Erythroblast (primary cell): Measurements from ENCODE around the gene STRIP2.
"Not testable (repeated sequence)": the region's sequence is repeated elsewhere in the genome, so short reads cannot be mapped to it uniquely, and the experiment has no call there.

Experiments
- DNase-seq, 2 experiments: peaks; one replicate each; lab custom pipeline; 2025; lab: John Stamatoyannopoulos, UW
- GATA1 ChIP-seq: IDR thresholded peaks from 2 replicates; pipeline ENCODE4 v1.6.1; 2011; ENCODE audit warnings: low read depth, mild to moderate bottlenecking, control low read depth, low read length, moderate library complexity
- POLR2A ChIP-seq: IDR thresholded peaks from 2 replicates; pipeline ENCODE4 v1.6.1; 2011; ENCODE audit warnings: mild to moderate bottlenecking, low read length

Gene STRIP2

DNA sequence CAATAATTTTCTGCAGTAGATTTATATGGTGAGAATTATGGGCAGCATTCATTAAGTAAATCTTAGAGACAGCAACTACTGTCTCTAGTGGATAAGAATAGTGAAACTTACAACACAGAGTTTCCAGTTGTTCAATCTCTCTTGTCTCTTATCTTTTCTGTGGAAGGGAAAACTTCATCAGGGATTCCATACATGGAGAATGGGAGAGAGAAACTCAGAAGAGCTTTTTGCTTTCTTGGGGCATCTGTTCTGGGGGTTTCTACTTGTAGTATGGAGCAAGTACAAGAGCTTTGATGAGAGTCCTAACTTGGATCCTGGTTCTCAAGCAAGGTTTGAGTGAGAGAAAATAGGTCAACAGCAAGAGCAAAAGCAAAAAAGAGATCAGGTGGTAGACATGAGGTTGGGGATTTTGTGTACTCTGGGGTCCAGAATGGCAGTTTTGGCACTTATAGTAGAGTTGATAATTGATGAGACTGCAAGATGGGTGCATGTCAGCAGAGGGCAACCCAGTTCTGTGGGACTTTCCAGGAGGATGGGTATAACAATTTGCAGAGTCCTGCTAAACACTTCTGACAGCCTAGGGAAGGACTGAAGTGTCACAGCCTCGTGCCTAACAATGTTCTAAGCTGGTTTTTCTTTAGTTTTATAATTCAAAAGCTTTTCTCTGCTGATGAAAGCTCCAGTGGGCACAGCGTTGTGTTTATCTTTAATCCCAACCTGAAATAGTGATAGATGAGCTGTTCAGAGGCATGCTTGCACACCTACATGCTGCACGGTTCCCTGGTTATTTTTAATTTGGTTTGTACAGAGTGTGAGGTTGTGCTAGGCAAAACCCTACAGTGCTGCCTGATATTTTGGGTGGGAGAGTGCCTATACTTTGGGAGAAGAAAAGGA, 32.0 kb upstream of the STRIP2 start:
- TF ChIP-seq POLR2A (no peak), GATA1 (no peak)
- DNase-seq: peak; percentile 50 to 70

DNA sequence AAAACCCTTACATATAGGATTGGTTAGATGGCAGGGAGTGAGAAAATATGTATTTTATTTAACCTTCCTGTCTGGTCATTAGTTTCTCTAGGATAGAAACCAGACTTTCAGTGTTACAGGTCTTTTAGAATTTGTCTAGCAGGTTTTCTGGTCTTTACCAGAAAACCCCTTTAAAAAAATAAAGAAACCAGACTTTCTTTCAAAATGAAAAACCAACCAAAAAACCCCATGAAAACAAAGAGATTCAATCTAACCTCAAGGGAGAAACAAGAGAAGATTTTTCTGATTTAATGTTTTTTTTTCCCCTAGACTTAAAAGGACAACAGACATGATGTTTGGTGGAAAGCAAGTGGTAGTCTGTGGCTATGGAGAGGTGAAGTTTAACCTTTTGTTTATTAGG, 28.7 kb upstream of the STRIP2 start:
- no peak for TF ChIP-seq POLR2A
- TF ChIP-seq GATA1: no peak
- no peak for DNase-seq

DNA sequence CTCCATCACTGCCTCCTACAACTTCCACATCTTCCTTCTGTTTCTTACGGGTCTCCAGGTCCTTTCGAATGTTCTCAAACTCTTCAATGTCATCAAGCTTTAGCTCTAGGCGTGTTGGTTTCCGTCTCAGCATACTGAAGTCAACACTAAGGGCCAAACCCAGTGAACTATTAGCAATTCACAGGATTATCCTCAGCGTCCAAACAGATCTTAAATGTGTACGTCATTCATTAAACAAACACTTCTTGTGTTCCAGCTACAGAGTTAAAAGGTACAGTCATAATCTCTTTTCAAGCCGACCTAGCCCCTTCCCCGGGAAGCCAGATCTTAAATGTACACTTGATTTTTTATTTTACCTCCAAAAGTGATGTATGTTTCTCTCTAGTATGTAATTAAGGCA, 24.0 kb upstream of the STRIP2 start:
- DNase-seq: not testable (repeated sequence)

DNA sequence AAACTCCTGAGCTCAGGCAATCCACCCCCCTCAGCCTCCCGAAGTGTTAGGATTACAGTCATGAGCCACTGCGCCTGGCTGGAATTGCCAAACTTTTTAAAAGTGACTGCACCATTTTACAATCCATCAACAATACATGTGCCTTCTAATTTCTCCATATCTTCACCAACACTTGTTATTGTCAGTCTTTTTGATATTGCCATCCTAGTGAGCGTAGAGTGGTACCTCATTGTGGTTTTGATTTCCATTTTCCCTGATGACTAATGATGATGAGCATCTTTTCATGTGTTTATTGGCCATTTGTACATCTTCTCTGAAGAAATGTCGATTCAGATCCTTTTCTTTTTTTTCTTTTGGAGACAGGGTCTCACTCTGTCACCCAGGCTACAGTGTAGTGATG, 21.7 kb upstream of the STRIP2 start:
- no peak for DNase-seq
- no peak for TF ChIP-seq GATA1
- TF ChIP-seq POLR2A: no peak

DNA sequence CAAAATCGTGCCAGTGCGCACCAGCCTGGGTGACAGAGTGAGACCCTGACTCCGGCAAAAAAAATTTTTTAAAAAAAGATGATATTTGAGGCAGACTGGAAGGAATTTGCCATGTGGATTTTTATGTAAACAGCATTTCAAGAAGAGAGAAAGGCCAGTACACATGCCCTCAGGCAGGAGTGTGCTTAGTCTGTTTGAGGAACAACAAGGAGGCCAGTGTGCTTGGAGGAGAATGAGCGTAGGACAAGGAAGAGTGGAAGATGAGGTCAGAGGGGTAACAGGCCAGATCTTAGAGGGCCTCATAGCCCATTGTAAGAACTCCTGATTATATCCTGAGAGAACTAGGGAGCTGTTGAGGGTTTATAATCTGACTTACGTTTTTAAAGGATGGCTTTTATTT, 17.2 kb upstream of the STRIP2 start:
- TF ChIP-seq POLR2A: no peak
- no peak for TF ChIP-seq GATA1
- DNase-seq: no peak

DNA sequence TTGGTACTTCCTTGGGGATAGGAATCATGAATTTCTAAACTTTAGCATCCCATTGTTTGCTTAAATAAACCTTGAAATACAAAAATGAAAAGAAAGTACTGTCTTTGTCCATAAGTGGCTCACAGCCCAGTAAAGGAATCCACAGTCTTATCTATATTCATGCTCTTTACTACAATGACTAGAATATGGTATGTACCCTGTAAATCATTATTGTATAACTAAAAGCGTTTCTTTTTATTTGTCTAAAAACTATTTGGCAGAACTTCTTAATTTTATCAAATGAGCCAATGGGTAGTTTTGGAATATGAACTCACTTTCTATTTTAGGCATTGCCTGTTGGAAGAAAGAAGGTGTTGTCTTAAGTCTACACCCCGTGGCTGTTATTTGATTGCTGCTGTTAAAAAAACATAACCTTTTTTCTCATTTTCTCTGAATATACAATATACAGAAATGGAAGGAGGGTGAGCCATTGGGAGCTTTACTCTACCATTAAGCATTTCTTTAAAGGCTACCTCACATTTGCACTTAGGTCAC, 12.4 kb upstream of the STRIP2 start:
- TF ChIP-seq POLR2A: no peak
- TF ChIP-seq GATA1: no peak
- no peak for DNase-seq

DNA sequence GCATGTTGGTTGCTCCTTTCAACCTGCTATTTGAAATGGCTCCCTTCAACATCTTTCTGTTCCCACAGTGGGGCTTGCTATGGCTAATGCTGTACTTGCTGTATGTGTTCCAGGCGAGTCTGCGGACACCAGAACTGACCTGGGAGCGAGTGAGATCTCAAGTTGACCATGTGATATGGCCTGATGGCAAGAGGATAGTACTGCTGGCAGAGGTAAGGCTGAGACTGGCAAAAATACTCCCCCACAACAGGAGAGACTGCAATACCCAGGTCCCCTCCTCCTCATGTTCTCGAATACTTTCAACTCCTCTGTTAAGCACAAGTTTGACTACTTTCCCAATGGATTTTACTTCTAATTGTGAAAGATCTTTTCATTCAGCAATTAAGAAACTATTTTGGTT, 11.5 kb upstream of the STRIP2 start:
- DNase-seq: no peak
- no peak for TF ChIP-seq GATA1
- TF ChIP-seq POLR2A: no peak

DNA sequence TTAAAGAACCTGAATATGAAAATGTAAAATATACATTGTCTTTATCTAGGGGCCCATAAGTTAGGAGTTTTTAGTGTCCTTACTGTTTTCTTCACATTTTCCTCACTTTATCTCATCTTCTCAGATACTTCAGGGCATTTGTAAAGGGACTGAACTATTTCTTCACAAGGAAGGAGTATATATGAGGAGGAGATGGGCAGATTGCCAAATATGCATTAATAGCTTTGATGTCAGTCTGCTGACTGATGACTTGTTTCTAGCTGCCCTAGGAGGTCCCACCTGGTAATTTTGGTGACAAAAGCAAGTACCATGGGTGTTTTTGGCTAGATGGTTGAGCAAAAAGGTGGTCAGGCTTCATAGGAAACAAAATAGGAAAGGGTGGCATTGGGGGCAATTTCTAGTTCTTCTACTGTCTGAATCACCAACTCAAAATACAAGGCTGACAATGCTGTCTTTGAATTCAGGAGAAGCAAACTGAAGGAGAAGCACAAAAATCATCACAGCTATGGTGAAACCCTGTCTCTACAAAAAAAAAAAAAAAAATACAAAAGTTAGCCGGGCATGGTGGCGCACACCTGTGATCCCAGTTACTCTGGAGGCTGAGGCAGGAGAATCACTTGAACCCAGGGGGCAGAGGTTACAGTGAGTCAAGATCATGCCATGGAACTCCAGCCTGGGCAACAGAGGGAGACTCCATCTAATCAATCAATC, 10.4 kb upstream of the STRIP2 start:
- no peak for TF ChIP-seq POLR2A
- no peak for TF ChIP-seq GATA1
- peak; percentile 69 to 80 for DNase-seq

DNA sequence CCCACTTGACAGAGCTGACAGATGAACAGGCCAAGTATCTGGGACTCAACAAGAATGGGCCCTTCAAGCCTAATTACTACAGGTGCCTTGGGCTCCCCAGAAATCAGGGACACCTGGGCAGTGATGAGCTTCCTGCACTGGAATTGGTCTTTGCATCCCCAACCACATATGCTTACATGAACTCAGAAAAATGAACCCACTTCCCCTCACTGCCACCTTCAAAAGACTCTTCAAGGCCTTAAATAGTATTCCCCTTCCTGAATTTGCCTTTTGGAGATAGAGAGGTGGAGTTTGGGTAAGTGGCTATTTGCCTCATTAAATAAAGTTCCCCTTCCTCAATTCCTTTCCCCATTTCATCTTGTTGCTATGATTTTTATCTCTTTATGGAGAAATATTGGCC, 7.8 kb upstream of the STRIP2 start:
- DNase-seq: no peak
- TF ChIP-seq POLR2A: no peak
- TF ChIP-seq GATA1: no peak

DNA sequence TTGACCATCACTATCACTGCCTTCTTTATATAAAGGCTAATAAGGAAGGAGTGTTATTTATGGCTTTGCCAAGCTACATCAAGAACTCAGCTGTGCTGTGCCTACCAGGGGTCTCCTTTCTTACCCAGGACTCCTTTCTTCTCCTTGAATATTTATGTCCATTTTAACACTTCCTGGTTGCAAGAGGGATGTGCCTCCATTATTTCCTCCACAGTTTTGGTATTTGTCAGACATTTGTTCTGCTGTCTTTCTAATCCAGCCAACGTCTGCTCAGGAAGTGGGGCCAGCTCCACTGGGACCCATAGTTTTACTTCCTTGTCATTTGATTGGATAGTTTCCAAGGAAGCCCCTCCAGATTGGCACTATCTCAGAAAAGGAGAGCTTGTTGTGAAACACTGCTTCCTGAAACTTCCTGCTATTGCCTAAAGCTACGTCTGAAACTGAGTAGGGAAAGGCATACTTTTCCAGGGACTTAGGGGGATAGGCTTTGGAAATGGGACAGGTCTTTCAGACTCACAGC, 6.6 kb upstream of the STRIP2 start:
- DNase-seq: no peak
- TF ChIP-seq POLR2A: no peak
- no peak for TF ChIP-seq GATA1

DNA sequence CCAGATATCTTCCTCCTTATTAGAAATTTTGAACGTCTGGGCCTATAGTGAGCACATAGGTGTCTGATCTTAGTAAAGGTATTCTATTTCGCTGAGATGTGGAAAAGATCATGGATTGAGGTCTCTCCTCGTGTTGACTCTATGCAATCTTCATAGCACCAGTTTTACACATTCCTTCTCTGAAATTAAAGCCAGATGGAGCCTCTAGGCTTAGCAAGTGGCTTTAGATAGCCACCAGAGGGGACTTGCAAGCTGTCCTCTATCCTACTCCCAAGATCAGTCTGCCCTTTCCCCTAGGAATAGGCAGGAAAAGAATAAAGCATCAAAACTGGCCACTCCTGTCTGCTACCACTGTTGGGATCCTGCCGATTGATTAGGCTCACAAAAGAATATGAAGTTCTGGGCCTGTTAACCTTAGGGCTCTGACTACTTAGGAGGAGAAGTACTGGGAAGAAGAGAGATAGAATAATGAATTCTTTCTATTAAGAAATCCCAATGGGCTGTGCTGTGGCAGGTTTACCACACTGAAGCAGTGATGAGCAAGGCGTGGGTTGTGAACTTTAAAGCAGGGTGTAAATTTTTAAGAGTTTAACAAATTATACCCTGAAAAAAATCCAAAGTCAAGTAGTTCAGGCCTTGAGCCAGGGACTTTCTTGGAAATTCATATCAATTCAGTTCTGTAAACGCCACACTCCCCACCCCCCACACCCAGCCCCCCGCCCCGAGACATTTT, 2.2 kb upstream of the STRIP2 start:
- TF ChIP-seq GATA1 (no peak), POLR2A (no peak)
- no peak for DNase-seq

DNA sequence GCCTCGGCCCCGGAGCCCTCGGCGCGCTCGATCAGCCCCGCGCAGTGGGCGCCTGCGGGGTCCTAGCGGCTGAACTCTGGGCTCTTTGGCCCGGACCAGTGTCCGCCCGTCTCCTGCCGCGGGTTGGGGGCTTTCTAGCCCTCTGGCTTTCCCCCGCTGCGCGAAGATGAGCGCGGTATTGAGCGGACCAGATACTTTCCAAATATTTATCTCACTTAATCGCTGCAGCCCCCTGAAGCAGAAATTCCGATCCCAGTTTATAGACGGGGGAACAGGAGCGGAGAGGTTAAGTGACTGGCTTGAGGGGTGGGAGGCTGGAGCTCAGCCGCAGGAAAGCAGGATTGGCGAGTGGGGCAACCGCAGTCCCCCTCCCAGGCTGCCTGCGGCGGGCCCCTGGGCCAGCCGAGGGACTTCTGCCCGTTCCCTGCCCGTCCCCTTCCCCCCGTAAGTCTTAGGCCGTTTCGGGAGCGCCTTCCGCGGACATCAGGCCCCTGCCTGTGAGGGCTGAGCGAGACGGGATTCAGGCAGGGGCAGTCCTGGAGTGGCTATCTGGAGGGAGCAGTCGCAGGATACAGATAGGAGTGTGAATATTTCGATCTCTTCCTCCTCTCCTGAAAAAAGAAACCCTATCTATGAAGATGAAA, 565 bp downstream of the STRIP2 start:
- TF ChIP-seq POLR2A (no peak), GATA1 (no peak)
- peak; percentile 47 to 66 for DNase-seq

DNA sequence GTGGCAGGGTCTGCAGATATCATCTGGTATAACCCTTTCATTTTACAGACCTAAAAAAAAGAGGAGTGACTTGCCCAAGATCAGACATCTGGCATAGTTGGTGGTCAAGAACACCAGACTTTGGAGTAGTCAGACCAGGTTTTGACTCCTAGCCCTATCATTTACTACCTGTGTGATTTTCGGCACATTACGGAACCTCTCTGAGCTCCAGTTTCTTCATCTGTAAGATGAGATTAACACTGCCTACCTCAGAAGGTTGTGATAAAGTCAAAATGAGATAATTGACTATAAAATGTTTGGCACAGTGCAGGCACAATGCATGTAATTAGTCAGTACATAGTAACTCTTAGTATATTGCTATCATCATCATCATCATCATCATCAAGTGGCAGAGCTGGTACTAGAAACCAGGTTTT, 1.2 kb downstream of the STRIP2 start:
- peak; percentile 23 to 52 for DNase-seq
- TF ChIP-seq POLR2A: no peak
- no peak for TF ChIP-seq GATA1
